Measurements from ENCODE around the gene EPC1. TPM values are rescaled to one million over a fixed set of nuclear protein-coding genes. Genes with fewer than 3 reads are reported as not detected.
A peak's percentile ranks its signal among the peaks of the same experiment; 100 is the strongest.

Gene EPC1
- total RNA-seq, 1 donor from 2014 or later = 42.4 TPM

DNA sequence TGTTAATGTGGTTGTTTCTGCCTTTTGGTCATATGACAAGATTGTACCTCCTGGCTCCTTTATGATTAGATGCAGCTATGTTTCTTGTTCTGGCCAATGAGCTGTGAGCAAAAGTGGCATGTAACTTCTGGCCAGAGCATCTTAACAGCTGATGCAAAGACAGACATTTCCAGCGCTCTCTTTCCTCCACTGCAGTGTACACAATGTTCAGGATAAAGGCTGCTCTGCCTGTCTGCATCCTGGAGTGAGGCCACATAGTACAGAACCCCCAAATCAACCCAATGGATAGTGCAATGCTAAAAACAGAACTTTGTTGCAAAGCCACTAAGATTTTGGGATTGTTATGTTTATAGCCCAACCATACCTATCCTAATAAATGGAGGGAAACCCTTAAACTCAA is 17.9 kb downstream of the EPC1 start:
- Mint-ChIP-seq H3K4me3 (no peak overlapping the region), H3K4me1 (ENCODE audit: unreplicated experiment) (peaks cover 60% of the 10 kb centered on the region), H3K27me3 (no peaks in the 10 kb centered on the region), H3K27ac (no peak overlapping the region), H3K36me3 (peaks cover 6% of the 10 kb centered on the region), H3K9me3 (no peaks in the 10 kb centered on the region)
- TF ChIP-seq, protein P1, sequence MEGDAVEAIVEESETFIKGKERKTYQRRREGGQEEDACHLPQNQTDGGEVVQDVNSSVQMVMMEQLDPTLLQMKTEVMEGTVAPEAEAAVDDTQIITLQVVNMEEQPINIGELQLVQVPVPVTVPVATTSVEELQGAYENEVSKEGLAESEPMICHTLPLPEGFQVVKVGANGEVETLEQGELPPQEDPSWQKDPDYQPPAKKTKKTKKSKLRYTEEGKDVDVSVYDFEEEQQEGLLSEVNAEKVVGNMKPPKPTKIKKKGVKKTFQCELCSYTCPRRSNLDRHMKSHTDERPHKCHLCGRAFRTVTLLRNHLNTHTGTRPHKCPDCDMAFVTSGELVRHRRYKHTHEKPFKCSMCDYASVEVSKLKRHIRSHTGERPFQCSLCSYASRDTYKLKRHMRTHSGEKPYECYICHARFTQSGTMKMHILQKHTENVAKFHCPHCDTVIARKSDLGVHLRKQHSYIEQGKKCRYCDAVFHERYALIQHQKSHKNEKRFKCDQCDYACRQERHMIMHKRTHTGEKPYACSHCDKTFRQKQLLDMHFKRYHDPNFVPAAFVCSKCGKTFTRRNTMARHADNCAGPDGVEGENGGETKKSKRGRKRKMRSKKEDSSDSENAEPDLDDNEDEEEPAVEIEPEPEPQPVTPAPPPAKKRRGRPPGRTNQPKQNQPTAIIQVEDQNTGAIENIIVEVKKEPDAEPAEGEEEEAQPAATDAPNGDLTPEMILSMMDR (conservative IDR thresholded peaks at IDR 0.05) = no peak
- DNase-seq (ENCODE audit: extremely low spot score, unreplicated experiment) = no peak

DNA sequence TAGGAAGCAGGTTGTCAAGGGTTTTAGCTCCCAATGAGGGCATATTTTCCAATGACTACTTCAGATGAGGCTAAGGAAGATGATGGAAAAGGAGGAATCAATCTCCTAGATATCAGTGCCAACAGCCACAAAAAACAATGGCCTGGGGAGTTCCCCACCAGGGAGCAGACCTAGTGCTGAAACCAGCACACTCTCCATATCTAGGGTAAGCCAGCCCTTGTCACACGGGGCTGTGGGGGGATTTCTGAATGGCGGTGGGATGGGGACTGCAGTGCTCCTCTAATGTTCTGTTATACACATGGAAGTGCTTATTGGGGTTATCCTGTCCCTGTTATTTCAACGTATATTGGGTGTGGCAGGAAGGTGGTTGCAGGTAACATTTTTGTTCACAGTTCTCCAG is 18.5 kb downstream of the EPC1 start:
- TF ChIP-seq, protein P1 (conservative IDR thresholded peaks at IDR 0.05) = no peak
- Mint-ChIP-seq H3K27ac (peak overlapping the region; percentile 64), H3K4me1 (ENCODE audit: unreplicated experiment) (peaks cover 55% of the 10 kb centered on the region), H3K4me3 (no peak overlapping the region), H3K9me3 (no peaks in the 10 kb centered on the region), H3K27me3 (no peaks in the 10 kb centered on the region), H3K36me3 (peaks cover 6% of the 10 kb centered on the region)
- DNase-seq (ENCODE audit: extremely low spot score, unreplicated experiment) = no peak

DNA sequence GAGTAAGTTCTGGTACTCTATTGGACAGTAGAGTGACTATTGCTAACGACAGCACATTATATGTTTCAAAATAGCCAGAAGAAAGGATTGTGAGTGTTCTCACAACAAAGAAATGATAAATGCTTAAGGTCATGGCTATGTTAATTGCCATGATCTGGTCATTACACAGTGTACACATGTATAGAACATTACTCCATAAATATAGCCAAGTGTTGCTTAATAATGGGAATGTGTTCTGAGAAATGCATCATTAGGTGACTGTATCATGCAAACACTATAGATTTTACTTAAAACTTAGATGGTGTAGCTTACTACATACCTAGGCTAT is 19.6 kb downstream of the EPC1 start:
- H3K4me3 Mint-ChIP-seq = no peak overlapping the region
- H3K27me3 Mint-ChIP-seq = no peaks in the 10 kb centered on the region
- no peak for DNase-seq (ENCODE audit: extremely low spot score, unreplicated experiment)
- H3K27ac Mint-ChIP-seq = no peak overlapping the region
- TF ChIP-seq, protein P1 (conservative IDR thresholded peaks at IDR 0.05) = no peak
- peaks cover 10% of the 10 kb centered on the region for H3K36me3 Mint-ChIP-seq
- H3K9me3 Mint-ChIP-seq = no peaks in the 10 kb centered on the region
- peaks cover 47% of the 10 kb centered on the region for H3K4me1 Mint-ChIP-seq (ENCODE audit: unreplicated experiment)

DNA sequence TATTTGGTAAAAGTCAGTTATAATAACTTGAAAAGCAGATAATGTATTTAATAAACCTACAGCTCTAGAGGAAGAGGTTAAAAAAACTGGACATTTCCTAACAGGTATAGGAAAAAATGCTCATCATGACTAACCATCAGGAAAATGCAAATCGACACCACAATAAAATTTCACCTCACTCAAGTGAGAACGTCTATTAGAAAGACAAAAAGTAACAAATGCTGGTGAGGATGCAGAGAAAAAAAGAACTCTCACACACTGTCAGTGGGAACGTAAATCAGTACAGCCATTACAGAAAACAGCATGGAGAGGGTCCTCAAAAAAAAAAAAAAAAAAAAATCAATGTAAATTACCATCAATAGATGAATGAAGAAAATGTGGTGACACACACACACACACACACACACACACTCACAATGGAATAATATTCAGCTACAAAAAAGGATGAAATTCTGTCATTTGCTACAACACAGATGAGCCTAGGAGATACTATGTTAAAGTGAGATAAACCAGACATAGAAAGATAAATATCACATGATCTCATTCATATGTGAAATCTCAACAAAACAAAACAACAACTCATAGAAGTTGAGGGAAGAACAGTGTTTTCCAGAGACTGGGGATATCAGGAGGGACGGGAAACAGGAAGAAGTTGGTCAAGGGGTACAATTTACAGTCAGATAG is 20.1 kb downstream of the EPC1 start:
- no peak for DNase-seq (ENCODE audit: extremely low spot score, unreplicated experiment)
- Mint-ChIP-seq H3K4me3 (no peak overlapping the region), H3K9me3 (no peaks in the 10 kb centered on the region), H3K27me3 (no peaks in the 10 kb centered on the region), H3K4me1 (ENCODE audit: unreplicated experiment) (peaks cover 47% of the 10 kb centered on the region), H3K36me3 (peaks cover 10% of the 10 kb centered on the region), H3K27ac (no peak overlapping the region)
- TF ChIP-seq, protein P1 (conservative IDR thresholded peaks at IDR 0.05) = no peak

DNA sequence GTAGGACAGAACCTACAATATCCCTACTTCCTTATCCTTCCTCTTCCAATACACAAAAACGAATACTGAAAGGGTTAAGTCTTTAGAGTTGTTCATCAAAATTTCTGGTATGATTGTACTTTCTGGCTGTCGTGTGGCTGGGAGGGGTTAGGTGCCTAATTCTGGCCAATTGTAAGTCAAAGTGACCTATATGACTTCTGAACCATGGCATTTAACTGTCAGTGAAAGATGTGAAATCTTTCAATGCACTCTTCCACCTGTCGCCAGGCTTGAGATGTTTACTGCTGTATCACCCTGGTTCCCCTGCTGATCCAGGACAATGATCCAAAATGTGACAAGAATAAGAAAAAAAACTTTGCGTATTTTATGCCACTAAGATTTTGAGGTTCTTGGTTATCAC is 20.8 kb downstream of the EPC1 start:
- Mint-ChIP-seq H3K27ac (no peak overlapping the region), H3K4me3 (no peak overlapping the region)
- TF ChIP-seq, protein P1 (conservative IDR thresholded peaks at IDR 0.05) = no peak

DNA sequence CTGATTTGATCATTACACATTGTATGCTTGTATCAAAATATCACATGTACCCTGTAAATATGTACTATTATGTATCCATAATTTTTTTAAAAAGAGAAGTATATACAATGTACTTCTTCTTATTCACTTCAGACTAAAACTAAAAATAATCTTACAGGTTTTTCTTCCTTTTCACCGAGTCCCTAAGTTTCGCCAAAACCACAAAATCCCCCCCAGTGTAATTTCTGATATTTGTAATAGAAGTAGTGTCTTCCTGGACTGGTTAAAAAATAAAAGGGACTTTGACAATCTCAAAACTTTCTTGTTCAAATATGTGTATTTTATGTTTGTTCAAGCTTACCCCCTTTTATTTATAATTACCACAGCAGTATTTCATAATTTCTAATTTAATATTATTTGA is 23.9 kb downstream of the EPC1 start:
- peaks cover 32% of the 10 kb centered on the region for H3K4me1 Mint-ChIP-seq (ENCODE audit: unreplicated experiment)
- no peaks in the 10 kb centered on the region for H3K9me3 Mint-ChIP-seq
- H3K27me3 Mint-ChIP-seq = no peaks in the 10 kb centered on the region
- peaks cover 23% of the 10 kb centered on the region for H3K36me3 Mint-ChIP-seq
- DNase-seq (ENCODE audit: extremely low spot score, unreplicated experiment) = no peak
- TF ChIP-seq, protein P1 (conservative IDR thresholded peaks at IDR 0.05) = no peak
- no peak overlapping the region for H3K27ac Mint-ChIP-seq
- no peak overlapping the region for H3K4me3 Mint-ChIP-seq

More for the DNA sequence above, 20.8 kb downstream of the EPC1 start:
- peaks cover 14% of the 10 kb centered on the region for H3K36me3 Mint-ChIP-seq
- no peak for DNase-seq (ENCODE audit: extremely low spot score, unreplicated experiment)
- H3K4me1 Mint-ChIP-seq (ENCODE audit: unreplicated experiment) = peaks cover 47% of the 10 kb centered on the region
- H3K9me3 Mint-ChIP-seq = no peaks in the 10 kb centered on the region
- H3K27me3 Mint-ChIP-seq = no peaks in the 10 kb centered on the region
